Tibial nerve (tissue), 4 donors: ENCODE results near the gene ZCCHC24.

Source experiments
- CTCF ChIP-seq, 5 experiments: fragments of 200-600 bp in 3 of 5; fragments of 450-650 bp in 2 of 5; sonication (generic) in 3 of 5; IDR thresholded peaks; one replicate each; pipeline ENCODE4 v1.5.1; 2016 to 2019; ENCODE audit warnings: antibody characterized with exemption in 5 of 5, mild to moderate bottlenecking in 3 of 5, moderate library complexity in 2 of 5
- EP300 ChIP-seq, 2 donors: sonication (generic); formaldehyde crosslinking; IDR thresholded peaks; one replicate each; pipeline ENCODE4 v1.6.1; 2017; ENCODE audit warnings: antibody characterized with exemption in 2 of 2, mild to moderate bottlenecking in 1 of 2
- POLR2A ChIP-seq, 2 donors: fragments of 450-650 bp; IDR thresholded peaks; one replicate each; pipeline ENCODE4 v1.6.1; 2017; ENCODE audit warnings: antibody characterized with exemption in 2 of 2, mild to moderate bottlenecking in 2 of 2, moderate library complexity in 2 of 2

- TF ChIP-seq CTCF (IDR thresholded peaks at IDR 0.05) (no peak), POLR2A (IDR thresholded peaks at IDR 0.05) (no peak), EP300 (IDR thresholded peaks at IDR 0.05) (no peak)
These were observed 103.1 kb downstream of the ZCCHC24 start for GRCh38 chr10:79342295-79342761.
